GM21825 (cell line): ENCODE results near the gene ST3GAL6.
A peak's percentile ranks its signal among the peaks of the same experiment; 100 is the strongest.

Experiments
- ATAC-seq: cut with Tn5 transposase; IDR thresholded peaks from one replicate; pipeline ENCODE4 v1.9.1; 2021; ENCODE audit warnings: mild to moderate bottlenecking, moderate library complexity; ENCODE audit not compliant: unreplicated experiment

The ST3GAL6 gene

DNA sequence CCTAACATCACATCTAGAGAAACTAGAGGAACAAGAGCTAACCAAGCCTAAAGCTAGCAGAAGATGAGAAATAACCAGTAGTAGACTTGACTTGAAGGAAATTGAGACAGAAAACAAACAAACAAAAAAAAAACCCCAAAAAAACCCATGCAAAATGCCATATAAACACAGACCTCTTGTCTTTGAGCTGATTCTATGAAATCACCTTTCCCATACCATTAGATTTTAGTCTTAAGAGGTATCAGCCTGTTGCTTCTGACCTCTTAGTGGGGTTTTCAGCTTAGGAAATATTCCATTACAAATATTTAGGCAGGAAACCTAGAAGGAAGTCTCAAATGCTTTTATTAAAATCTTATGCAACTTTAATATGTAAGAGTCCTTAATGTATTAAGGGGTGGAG is 23.9 kb upstream of the ST3GAL6 start:
- ATAC-seq = no peak

DNA sequence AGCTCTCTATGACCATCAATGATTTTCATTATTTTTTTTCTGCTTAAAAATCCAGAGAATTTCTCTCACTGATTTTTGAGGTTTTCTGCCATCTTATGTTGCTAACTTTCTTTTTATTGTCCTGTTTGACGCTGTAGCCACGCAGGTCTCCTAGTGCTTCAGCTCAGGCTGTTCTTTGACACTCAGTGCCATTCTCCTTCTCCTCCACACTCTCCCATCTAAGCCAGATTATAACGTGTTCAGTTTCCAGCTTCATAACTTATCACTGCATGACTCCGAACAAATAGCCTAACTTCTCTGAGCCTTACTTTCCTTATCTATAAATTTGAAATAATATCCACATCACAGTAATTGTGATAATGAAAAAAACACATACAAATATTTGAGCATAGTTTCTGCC is 22.8 kb upstream of the ST3GAL6 start:
- ATAC-seq = no peak

DNA sequence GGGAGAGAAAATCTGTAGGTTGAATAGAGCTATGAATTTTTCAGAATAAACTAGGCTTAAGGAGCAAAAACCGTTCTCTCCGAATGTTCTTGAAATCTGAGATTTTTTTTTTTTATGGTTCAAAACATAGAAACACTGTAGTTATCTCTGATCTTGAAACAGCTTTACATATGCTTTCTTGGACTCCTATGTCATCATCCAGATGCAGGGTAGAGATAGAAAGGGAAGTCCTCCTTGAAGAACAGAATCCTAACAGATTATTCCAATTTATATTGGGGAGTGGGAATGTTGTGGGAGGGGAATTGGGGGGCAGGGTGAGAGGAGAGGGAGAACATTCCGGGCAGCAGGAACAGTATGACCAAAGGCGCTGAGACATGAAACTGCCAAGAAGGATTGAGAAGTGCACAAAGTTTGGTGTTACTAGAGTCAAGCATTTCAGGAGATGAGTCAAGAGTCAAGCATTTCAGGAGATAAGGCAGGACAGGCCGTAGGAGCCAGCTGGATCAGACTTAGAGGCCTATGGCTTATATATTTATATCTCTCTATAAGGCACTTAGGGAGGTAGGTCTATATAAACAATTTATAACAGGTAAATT is 21.9 kb upstream of the ST3GAL6 start:
- no peak for ATAC-seq

DNA sequence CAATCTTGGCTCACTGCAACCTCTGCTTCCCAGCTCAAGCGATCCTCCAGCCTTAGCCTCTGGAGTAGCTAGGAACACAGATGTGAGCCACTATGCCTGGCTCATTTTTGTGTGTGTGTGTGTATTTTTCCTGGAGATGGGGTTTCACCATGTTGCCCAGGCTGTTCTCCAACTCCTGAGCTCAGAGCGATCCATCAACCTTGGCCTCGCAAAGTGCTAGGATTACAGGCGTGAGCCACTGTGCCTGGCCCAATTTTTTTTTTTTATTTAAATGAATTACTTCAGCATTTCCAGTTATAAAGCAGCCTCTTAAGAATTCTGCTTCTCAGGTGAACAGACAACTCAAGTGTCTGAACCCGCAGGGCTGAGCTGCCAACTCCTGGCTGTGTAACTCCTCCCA is 20.1 kb upstream of the ST3GAL6 start:
- ATAC-seq = no peak

DNA sequence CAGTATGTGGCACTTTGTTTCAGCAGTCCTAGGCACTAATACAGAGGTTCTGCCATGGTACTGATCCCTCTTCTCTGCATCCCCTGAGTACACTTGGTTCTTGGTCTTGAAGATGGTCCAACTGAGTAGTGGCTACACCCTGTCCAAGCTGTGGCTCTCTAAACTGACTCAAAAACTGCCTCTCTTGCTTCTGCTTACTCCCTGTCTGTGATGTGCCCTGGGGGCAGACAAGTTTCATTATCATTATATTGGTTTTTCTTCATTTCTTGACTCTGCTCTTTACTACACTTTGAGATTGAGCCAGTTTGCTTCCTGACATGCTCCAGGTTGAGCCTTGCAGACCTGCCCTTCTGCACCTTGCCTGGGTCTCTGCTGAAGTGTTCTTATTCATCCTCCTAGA is 18.9 kb upstream of the ST3GAL6 start:
- ATAC-seq = no peak

DNA sequence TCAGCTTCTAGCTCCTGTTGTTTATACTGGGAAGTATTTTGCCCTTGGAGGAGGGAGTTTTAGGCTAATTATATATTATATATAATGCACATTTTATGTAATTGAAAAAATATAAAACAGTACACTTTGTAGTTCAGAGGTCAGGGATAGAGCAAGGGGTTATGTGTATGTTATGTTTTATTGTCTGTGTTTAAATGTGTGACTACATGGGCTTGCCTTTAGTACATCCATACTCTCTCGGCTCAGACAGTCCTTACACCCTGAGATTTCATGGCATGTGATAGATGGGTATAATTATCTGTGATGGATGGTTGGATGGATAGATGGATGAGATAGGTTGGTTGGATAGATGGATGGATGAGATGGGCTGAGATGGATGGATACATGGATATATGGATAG is 17.4 kb upstream of the ST3GAL6 start:
- no peak for ATAC-seq

DNA sequence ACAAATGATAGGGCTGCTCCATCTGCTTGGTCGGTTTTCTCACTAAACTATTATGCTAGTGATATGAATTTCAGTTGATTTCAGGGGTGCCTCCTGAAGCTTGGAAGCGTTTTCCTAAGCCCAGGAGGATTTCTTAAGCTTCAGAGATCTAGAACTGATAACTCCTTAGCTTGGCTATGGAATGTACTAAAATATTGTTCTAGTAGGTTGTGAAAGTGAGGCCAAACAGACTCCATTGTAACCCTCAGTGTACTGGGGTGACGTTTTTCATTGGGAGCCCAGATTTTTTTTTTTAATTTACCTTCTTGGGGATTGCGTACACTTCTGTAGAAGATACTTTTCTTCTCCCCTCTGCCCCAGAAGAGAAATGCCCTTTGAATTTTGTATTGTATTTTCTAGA is 17.0 kb upstream of the ST3GAL6 start:
- no peak for ATAC-seq

DNA sequence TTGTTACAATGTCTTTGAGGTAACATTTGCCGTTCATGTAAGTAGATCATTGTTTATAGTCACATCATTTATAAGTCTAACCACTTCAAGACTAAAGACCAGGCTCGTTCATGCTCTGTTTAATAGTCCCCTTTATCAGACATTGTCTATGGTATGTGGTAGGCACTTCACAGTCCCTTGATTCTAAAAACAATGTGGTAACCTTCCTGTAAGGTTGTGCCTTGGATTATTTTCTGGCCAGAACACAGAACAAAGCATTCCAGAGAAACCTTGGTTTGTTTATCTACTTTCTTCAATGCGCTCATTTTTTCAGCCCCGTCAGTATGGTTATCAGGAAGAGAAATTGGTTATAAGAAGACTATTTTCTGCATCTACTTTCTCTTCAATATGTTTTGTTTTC is 16.3 kb upstream of the ST3GAL6 start:
- ATAC-seq = no peak

DNA sequence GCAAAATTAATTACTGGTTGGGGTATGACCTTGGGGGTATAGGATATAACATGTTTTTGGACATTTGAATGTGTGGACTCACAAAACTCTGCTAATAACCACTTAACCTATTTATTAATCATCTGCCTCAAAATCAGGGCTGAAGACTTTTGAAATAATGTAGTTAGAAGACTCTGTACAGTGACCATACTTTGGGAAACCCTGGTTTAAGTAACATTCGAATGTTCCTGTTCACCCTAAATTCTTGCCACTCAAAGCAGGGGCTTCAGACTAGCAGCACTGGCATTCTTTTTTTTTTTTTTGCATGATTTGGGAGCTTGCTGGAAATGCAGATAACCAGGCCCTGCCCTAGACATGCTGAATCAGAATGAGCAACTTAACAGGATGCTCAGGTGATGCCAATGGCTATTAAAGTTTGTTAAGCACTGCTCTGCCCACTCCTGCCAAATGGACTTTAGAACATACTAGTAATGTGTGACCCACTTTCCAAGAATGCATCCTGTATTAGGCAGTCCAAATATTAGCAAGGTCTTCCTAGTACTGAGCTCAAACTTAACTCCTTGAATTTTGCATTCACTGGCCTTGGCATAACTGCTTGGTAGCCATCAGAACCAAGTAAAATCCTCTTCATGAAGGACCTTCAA is 12.7 kb upstream of the ST3GAL6 start:
- no peak for ATAC-seq

DNA sequence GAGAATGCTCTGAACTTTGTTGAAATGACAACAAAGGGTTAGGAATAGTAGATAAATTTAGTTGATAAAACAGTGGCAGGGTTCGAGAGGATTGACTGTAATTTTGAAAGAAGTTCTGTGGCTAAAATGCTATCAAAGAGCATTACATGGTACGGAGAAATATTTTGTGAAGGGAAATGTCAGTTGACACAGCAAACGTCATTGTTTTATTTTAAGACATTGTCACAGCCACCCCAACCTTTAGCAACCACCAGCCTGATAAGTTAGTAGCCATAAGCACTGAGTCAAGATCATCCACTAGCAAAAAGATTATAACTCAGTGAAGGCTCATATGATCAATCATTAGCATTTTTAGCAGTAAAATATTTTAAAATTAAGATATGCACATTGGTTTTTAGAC is 8.7 kb upstream of the ST3GAL6 start:
- no peak for ATAC-seq

DNA sequence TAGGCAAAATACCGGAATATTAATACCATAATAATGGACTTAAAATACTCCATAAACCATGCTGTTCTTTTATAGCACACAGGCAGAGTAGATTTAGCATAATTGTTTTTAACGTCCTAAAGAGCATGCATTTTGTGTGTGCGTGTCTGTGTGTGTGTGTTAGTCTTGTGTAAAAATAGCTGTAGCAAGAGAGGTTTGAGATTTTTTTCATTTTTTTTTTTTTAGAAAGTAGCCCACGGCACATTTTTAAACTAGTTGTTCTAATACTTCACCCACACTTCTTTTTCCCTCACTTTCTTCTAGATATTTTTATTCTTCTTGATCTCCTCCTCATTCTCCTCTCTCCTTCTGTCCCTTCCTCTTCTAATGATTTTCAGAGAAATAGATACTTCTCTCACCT is 7.5 kb upstream of the ST3GAL6 start:
- no peak for ATAC-seq

DNA sequence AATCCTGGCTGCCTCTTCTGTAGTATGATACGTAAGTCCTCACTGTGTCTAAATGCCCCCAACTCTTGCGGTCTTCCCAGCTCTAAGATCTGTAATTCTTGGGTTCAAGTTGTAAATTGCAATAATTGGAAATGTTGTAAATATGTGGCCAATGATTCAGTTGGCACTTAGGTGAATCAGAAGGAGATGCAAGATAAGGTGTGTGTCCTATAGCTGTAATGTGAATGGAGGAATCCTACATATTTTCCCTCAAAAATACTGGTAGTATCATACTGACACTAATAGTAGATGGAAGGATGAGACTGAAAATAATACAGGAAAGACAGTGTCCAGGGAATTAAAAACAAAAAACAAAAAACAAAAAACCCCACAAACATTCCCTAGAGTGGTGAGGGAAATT is 3.5 kb upstream of the ST3GAL6 start:
- no peak for ATAC-seq

DNA sequence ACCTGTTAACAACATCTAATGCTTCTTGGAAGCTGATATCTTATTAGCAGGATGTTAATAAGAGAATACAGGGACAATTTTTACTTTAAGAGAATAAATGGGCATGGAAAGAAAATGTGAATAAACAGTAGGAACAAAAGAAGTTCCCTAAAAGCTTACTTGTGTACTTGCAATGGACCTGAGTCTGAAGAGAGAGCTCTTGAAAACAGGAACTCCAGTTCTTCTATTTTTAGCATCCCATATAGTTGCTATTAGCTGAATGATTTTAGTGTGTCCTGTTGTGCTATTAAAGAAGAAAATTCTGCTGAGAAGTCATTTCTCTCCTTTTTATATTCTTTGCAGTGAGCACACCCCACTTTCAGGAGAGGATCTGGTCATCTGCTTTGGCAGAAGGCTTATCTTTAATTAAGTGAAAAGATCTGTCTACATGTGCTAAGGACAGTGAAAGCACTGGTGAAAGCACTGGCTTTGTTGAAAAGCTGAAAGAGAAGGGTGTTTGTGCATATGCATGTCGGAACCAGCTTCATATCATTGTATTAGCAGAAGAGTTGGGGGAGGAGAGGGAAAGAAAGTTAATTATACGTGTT is 1.4 kb upstream of the ST3GAL6 start:
- no peak for ATAC-seq

DNA sequence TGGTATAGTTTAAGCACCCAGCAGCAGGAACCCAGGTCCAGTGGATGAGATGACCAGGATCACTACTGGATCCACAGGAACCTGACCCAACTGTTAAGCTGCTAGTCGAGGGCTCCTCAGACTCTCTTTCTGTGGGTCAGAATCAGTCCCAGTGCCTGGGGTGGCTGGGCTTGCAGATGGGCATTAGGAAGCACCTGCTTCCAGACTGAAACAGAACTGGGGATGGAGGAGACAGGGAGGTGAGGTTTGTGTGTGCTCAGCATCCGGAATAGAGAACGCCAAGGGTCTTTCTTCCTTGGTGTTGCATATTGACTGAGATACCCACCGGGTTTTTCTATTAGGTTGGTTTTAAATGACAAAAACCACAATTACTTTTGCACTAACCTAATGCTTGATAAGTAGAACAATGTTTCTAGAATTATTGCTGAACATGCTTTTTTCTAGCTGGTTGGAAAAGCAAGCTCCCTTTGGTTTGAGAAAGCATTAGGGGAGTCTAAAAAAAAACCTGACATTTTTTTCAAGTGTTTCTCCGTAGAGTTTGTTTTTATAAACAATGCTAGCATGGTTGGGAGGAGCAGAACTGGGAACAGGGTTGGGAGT is 779 bp downstream of the ST3GAL6 start:
- no peak for ATAC-seq

DNA sequence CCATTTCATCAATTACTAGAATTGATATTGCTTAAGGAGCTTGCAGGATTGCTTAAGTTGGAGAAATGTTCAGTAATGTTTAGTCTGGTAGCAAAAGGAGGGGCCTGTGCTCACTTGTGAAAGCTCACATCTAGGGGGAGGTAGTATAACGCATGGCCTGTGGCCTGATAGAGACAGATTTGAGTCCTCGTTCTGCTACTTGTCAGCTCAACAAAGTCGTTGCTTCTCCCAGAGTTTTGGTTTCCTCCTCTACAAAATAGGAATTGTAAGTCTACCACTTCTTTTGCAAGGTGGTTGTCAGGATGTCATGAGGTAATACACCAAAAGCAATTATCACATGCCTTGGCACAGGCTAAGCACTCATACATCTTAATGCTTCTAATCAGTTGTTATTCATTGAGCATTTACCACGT is 1.3 kb downstream of the ST3GAL6 start:
- ATAC-seq = no peak

DNA sequence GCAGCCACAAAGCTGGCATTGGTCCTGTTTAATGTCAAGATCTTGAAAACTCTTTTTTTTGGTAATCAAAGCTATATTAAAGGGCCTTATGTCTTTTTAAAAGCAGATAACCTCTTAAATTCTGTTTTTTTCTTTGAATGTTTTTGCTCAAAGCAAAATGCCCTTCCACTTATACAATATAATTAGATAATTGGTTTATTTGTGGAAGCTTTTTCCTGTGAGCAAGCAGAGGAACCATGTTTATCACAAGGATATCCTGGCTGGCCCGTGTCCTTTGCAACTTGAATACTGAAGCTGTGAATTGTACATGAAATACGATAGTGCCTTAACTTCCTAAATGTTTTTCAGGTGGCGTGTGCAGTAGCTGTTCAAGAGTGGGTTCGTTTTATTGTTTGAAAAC is 2.6 kb downstream of the ST3GAL6 start:
- no peak for ATAC-seq

DNA sequence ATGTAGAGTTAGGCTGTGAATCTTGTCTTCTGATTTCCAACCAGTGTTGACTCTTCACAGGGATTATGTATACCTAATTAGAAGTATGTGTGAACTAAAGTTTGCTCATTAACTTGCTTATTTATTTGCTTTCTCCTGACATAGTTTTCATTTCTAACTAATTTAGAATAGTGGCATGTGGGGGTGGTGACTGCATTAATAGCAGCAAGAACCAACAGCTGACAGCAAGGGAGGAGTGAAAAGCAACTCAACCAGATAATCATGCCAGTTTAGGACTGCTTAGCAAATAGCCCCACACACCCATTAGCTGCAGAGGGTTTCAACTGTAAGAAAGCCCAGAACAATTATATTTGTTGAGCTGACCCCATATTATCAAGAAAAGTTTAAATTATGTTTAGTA is 3.8 kb downstream of the ST3GAL6 start:
- no peak for ATAC-seq

DNA sequence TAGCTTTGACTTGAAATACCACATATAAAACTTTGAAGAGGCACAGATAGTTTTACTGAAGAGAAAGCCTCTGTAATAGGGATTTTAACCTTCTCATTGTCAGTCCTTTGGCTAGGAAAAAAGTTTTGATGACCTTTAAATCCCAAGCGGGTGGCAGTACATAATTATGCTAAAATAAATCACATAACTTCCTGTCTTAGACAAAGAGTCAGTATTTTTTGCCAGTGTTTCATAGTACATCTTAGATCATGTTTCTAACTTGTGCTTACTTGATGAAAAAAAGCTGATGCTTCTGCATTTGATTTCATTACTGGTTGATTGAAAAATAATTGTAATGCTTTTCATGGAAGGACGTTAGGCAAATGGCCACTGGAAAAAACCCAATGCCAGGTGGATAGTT is 5.8 kb downstream of the ST3GAL6 start:
- no peak for ATAC-seq

DNA sequence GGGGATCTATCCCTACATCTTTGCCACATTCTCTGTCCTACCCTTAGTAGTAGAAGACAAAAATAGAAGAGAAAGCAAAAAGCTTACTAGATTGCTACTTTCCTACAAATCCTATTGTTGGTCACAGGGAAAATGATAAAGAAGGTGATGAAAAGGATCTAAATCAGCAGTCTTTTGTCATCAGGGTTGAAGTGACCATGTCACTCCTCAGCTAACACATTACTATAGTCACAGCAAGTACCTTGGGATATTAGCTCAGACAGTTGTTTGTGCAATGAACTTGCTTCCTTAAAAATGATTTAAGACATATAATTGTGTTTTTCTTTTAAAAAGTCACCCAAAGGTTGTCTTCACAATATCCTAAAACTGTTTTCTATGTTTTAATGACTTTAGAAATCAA is 6.3 kb downstream of the ST3GAL6 start:
- no peak for ATAC-seq

DNA sequence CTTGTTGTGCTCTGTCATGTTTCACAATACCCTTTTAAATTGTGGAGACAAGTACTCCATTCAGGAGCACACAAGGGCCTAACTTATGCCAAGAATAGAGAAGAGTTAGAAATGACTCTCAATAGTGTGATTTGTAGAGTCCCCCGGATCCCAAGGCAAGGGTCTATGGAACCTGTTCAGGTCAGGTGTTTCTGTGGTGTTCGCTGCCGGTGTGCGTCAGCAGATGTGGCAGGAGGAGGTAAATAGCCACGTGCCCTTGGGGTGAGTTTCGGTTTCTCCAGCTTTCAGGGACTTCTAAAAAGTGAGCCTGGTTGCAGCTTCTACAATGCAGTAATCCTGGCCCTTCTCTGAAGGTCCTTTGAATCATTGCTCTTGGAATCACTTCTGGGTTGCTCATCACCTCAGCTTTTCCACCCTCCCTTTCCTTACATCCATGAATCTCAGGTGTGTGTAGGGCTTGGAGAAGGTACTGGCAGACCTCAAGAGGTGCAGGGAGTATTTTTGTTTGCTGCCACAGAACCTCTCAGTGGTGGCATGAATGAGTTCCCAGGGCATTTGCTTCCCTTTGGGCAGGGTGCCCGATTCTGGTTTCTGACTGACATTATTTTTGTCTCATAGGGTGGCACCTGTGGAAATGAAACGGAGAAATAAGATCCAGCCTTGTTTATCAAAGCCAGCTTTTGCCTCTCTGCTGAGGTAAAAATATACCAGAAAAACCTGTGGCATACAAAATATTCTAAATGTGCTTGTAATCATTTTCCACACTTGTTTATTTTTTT is 7.3 kb downstream of the ST3GAL6 start:
- ATAC-seq = peak; percentile 87

DNA sequence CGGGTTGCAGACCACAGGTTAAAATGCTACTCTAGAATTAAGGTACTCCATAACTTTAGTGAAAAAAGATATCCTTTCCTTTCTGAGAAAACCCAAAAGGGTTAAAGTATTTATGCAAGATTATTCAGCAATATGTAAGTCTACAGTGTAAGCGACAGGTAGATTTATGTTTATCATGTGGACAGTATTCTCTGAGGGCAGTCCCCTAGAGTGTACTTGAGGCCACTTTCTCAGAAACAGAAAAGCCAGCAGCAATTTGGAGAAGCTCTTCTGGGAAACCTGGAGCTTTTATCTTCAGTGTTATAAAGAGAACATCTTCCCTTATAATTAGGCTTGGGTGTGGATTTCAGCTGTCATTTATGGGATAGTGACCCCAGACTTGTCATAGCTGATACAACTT is 8.9 kb downstream of the ST3GAL6 start:
- no peak for ATAC-seq
